MG63 (cell line): ENCODE results near the gene OLFML2A. TPM values are rescaled to one million over a fixed set of nuclear protein-coding genes. Genes with fewer than 3 reads are reported as not detected.
A peak's percentile ranks its signal among the peaks of the same experiment; 100 is the strongest.

Experiments used
- DNase-seq: peaks from one replicate; pipeline ENCODE4 v3.0.0-alpha.2; 2020
- H3K27me3 ChIP-seq: fragments of 250-450 bp; sonication (Bioruptor Pico); 2 replicates; pipeline ENCODE4 v1.5.1; 2020; ENCODE audit warnings: mild to moderate bottlenecking, moderate library complexity
- H3K36me3 ChIP-seq: fragments of 250-450 bp; sonication (Bioruptor Pico); 2 replicates; pipeline ENCODE4 v1.5.1; 2020; ENCODE audit warnings: mild to moderate bottlenecking, moderate library complexity
- H3K4me3 ChIP-seq: fragments of 250-450 bp; sonication (Bioruptor Pico); 2 replicates; pipeline ENCODE4 v1.5.1; 2020; ENCODE audit warnings: mild to moderate bottlenecking, moderate library complexity
- H3K9me3 ChIP-seq: fragments of 250-450 bp; sonication (Bioruptor Pico); 2 replicates; pipeline ENCODE4 v1.5.1; 2020; ENCODE audit warnings: mild to moderate bottlenecking, moderate library complexity
- total RNA-seq: library from RNA; depleted of rRNA; stranded (reverse); fragments of >200 nt; shearing (Covaris generic); gene quantifications from 2 replicates; pipeline ENCODE4 v1.2.3, GENCODE V29; 2014; ENCODE audit warnings: low replicate concordance

The OLFML2A gene
- total RNA-seq, 1 experiment from 2014 or later, result 1.5 TPM

- H3K4me3 ChIP-seq, result no peak overlapping the region
- DNase-seq, result peak; percentile 91
- no peaks in the 10 kb centered on the region for H3K27me3 ChIP-seq
- no peaks in the 10 kb centered on the region for H3K36me3 ChIP-seq
- H3K9me3 ChIP-seq, result no peaks in the 10 kb centered on the region
Measured at GRCh38 chr9:124800306-124801259, 23.6 kb downstream of the OLFML2A start.

GRCh38 chr9:124801356-124801755, 24.4 kb downstream of the OLFML2A start:
- Histone ChIP-seq H3K36me3 (no peaks in the 10 kb centered on the region), H3K4me3 (no peak overlapping the region), H3K9me3 (no peaks in the 10 kb centered on the region), H3K27me3 (no peaks in the 10 kb centered on the region)
- DNase-seq, result no peak

- no peaks in the 10 kb centered on the region for H3K27me3 ChIP-seq
- DNase-seq, result peak; percentile 81
- H3K36me3 ChIP-seq, result no peaks in the 10 kb centered on the region
- H3K9me3 ChIP-seq, result no peaks in the 10 kb centered on the region
- no peak overlapping the region for H3K4me3 ChIP-seq
Measured at GRCh38 chr9:124802426-124802825, 25.5 kb downstream of the OLFML2A start.

- no peaks in the 10 kb centered on the region for H3K36me3 ChIP-seq
- no peak overlapping the region for H3K4me3 ChIP-seq
- no peak for DNase-seq
- no peaks in the 10 kb centered on the region for H3K27me3 ChIP-seq
- H3K9me3 ChIP-seq, result no peaks in the 10 kb centered on the region
Measured at GRCh38 chr9:124803911-124804310, 27.0 kb downstream of the OLFML2A start.

- Histone ChIP-seq H3K4me3 (no peak overlapping the region), H3K9me3 (no peaks in the 10 kb centered on the region), H3K27me3 (no peaks in the 10 kb centered on the region), H3K36me3 (no peaks in the 10 kb centered on the region)
- no peak for DNase-seq
Measured at GRCh38 chr9:124805186-124805585, 28.3 kb downstream of the OLFML2A start.

- no peaks in the 10 kb centered on the region for H3K27me3 ChIP-seq
- no peaks in the 10 kb centered on the region for H3K9me3 ChIP-seq
- no peak overlapping the region for H3K4me3 ChIP-seq
- H3K36me3 ChIP-seq, result no peaks in the 10 kb centered on the region
- no peak for DNase-seq
Measured at GRCh38 chr9:124808246-124808956, 31.5 kb downstream of the OLFML2A start.

GRCh38 chr9:124809211-124809610, 32.3 kb downstream of the OLFML2A start:
- Histone ChIP-seq H3K27me3 (no peaks in the 10 kb centered on the region), H3K9me3 (no peaks in the 10 kb centered on the region), H3K36me3 (no peaks in the 10 kb centered on the region), H3K4me3 (no peak overlapping the region)
- no peak for DNase-seq

- Histone ChIP-seq H3K27me3 (no peaks in the 10 kb centered on the region), H3K36me3 (no peaks in the 10 kb centered on the region), H3K9me3 (no peaks in the 10 kb centered on the region), H3K4me3 (no peak overlapping the region)
- no peak for DNase-seq
Measured at GRCh38 chr9:124809741-124810500, 33.0 kb downstream of the OLFML2A start.

GRCh38 chr9:124810663-124811355, 33.9 kb downstream of the OLFML2A start:
- no peaks in the 10 kb centered on the region for H3K27me3 ChIP-seq
- DNase-seq, result peak; percentile 73
- H3K9me3 ChIP-seq, result no peaks in the 10 kb centered on the region
- no peak overlapping the region for H3K4me3 ChIP-seq
- H3K36me3 ChIP-seq, result no peaks in the 10 kb centered on the region

- Histone ChIP-seq H3K36me3 (no peaks in the 10 kb centered on the region), H3K9me3 (no peaks in the 10 kb centered on the region), H3K27me3 (no peaks in the 10 kb centered on the region), H3K4me3 (no peak overlapping the region)
- peak; percentile 99 for DNase-seq
Measured at GRCh38 chr9:124812441-124812876, 35.5 kb downstream of the OLFML2A start.

- DNase-seq, result no peak
- Histone ChIP-seq H3K36me3 (no peaks in the 10 kb centered on the region), H3K4me3 (no peak overlapping the region), H3K27me3 (no peaks in the 10 kb centered on the region), H3K9me3 (no peaks in the 10 kb centered on the region)
Measured at GRCh38 chr9:124813041-124813440, 36.1 kb downstream of the OLFML2A start.

GRCh38 chr9:124813501-124814163, 36.7 kb downstream of the OLFML2A start:
- Histone ChIP-seq H3K27me3 (no peaks in the 10 kb centered on the region), H3K9me3 (no peaks in the 10 kb centered on the region), H3K4me3 (no peak overlapping the region), H3K36me3 (no peaks in the 10 kb centered on the region)
- peak; percentile 35 for DNase-seq

GRCh38 chr9:124814164-124814535, 37.2 kb downstream of the OLFML2A start:
- Histone ChIP-seq H3K9me3 (no peaks in the 10 kb centered on the region), H3K36me3 (no peaks in the 10 kb centered on the region), H3K27me3 (no peaks in the 10 kb centered on the region), H3K4me3 (no peak overlapping the region)
- peak; percentile 31 for DNase-seq

- Histone ChIP-seq H3K27me3 (no peaks in the 10 kb centered on the region), H3K9me3 (no peaks in the 10 kb centered on the region), H3K4me3 (no peak overlapping the region), H3K36me3 (no peaks in the 10 kb centered on the region)
- DNase-seq, result no peak
Measured at GRCh38 chr9:124815601-124816000, 38.7 kb downstream of the OLFML2A start.

GRCh38 chr9:124818431-124819281, 41.7 kb downstream of the OLFML2A start:
- H3K4me3 ChIP-seq, result no peak overlapping the region
- no peaks in the 10 kb centered on the region for H3K36me3 ChIP-seq
- no peaks in the 10 kb centered on the region for H3K27me3 ChIP-seq
- DNase-seq, result peak; percentile 56
- H3K9me3 ChIP-seq, result no peaks in the 10 kb centered on the region
